Astrocyte (in vitro differentiated cells and primary cell): ENCODE results near the gene RCAN2. TPM values are rescaled to one million over a fixed set of nuclear protein-coding genes. Genes with fewer than 3 reads are reported as not detected.

Experiments used
- DNase-seq: peaks from one replicate; pipeline ENCODE4 v3.0.0-alpha.2; 2010; ENCODE audit warnings: low read depth
- FAIRE-seq: peaks from 2 replicates; lab custom pipeline; 2011; peaks lifted over from hg19 to GRCh38; lab: Jason Lieb, UNC
- H2AFZ ChIP-seq: 2 replicates; pipeline ENCODE4 v1.6.0; 2012; ENCODE audit warnings: low read depth, low read length, inconsistent platforms
- H3K27ac ChIP-seq: 2 replicates; pipeline ENCODE4 v1.5.1; 2011; ENCODE audit warnings: low read depth, low read length, inconsistent platforms
- H3K27me3 ChIP-seq: 2 replicates; pipeline ENCODE4 v1.6.0; 2011; ENCODE audit warnings: low read length, inconsistent platforms; ENCODE audit not compliant: insufficient read depth
- H3K36me3 ChIP-seq: 2 replicates; pipeline ENCODE4 v1.5.1; 2011; ENCODE audit warnings: low read length, inconsistent platforms; ENCODE audit not compliant: insufficient read depth
- H3K4me1 ChIP-seq: 2 replicates; pipeline ENCODE4 v1.5.1; 2011; ENCODE audit warnings: low read length, inconsistent platforms; ENCODE audit not compliant: insufficient read depth
- H3K4me2 ChIP-seq: 2 replicates; pipeline ENCODE4 v1.6.0; 2012; ENCODE audit warnings: low read length, inconsistent platforms
- H3K4me3 ChIP-seq: 2 replicates; pipeline ENCODE4 v1.5.1; 2011; ENCODE audit warnings: low read depth, mild to moderate bottlenecking, low read length, inconsistent platforms; ENCODE audit not compliant: insufficient read depth
- H3K79me2 ChIP-seq: 2 replicates; pipeline ENCODE4 v1.6.0; 2012; ENCODE audit warnings: mild to moderate bottlenecking, low read length, inconsistent platforms; ENCODE audit not compliant: insufficient read depth
- H3K9ac ChIP-seq: 2 replicates; pipeline ENCODE4 v1.6.0; 2012; ENCODE audit warnings: mild to moderate bottlenecking, low read length, inconsistent platforms
- H3K9me3 ChIP-seq: 2 replicates; pipeline ENCODE4 v1.5.1; 2012; ENCODE audit warnings: low read depth, mild to moderate bottlenecking, low read length, inconsistent platforms; ENCODE audit not compliant: insufficient read depth
- H4K20me1 ChIP-seq: 2 replicates; pipeline ENCODE4 v1.6.0; 2012; ENCODE audit warnings: low read length, inconsistent platforms; ENCODE audit not compliant: insufficient read depth
- H3K27ac Mint-ChIP-seq: one replicate; pipeline ENCODE4 v1.8.0; 2021; ENCODE audit warnings: mild to moderate bottlenecking, mixed read lengths; ENCODE audit not compliant: unreplicated experiment
- H3K27me3 Mint-ChIP-seq: one replicate; pipeline ENCODE4 v1.8.0; 2021; ENCODE audit warnings: low read depth, mixed read lengths; ENCODE audit not compliant: unreplicated experiment
- H3K36me3 Mint-ChIP-seq: one replicate; pipeline ENCODE4 v1.8.0; 2021; ENCODE audit warnings: low read depth, mixed read lengths; ENCODE audit not compliant: unreplicated experiment
- H3K4me1 Mint-ChIP-seq: one replicate; pipeline ENCODE4 v1.8.0; 2021; ENCODE audit warnings: low read depth, mixed read lengths; ENCODE audit not compliant: unreplicated experiment
- H3K4me3 Mint-ChIP-seq: one replicate; pipeline ENCODE4 v1.8.0; 2021; ENCODE audit warnings: mild to moderate bottlenecking, moderate library complexity, mixed read lengths; ENCODE audit not compliant: unreplicated experiment
- H3K9me3 Mint-ChIP-seq: one replicate; pipeline ENCODE4 v1.8.0; 2021; ENCODE audit warnings: mild to moderate bottlenecking, mixed read lengths; ENCODE audit not compliant: unreplicated experiment
- EZH2 ChIP-seq: IDR thresholded peaks from 2 replicates; pipeline ENCODE4 v1.6.1; 2012; ENCODE audit warnings: mild to moderate bottlenecking, low read length, inconsistent platforms; ENCODE audit not compliant: insufficient read depth
- total RNA-seq: library from RNA; stranded (reverse); gene quantifications from 2 replicates; pipeline ENCODE4 v1.2.1, GENCODE V29; 2021
- TF ChIP-seq, protein P1 (sequence below): IDR thresholded peaks from 2 replicates; pipeline ENCODE4 v1.5.1; 2011; ENCODE audit warnings: low read depth, mild to moderate bottlenecking, inconsistent platforms, low read length, moderate library complexity; ENCODE audit not compliant: insufficient read depth

The RCAN2 gene
- total RNA-seq, 1 donor from 2014 or later, result 10.6 TPM

DNA sequence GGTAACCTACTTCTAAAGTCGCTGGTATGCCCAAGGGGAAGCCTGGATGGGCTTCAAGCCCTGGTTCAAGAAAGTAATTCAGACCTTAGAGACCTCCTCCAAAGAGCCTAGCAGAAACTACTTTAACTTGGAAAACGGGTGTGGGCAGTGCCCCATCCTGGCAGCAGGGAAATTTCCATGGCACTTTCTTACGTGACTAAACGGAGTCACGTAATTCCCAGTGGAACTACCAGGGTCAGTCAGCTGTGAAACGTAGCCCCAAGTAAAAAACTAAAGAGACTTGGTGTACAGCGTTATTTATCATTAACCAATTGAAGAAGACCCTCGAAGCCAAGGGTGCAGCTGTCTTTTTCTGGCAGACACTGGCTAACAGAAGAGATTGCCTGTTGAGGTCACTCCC lies 114.0 kb downstream of the RCAN2 start:
- Histone ChIP-seq H2AFZ (no peak overlapping the region), H3K36me3 (no peaks in the 10 kb centered on the region), H3K9ac (no peak overlapping the region), H3K27me3 (no peaks in the 10 kb centered on the region), H3K4me1 (no peaks in the 10 kb centered on the region), H3K4me2 (no peak overlapping the region), H3K27ac (no peak overlapping the region), H3K9me3 (no peaks in the 10 kb centered on the region), H3K79me2 (no peaks in the 10 kb centered on the region), H4K20me1 (no peaks in the 10 kb centered on the region), H3K4me3 (no peak overlapping the region)
- H3K36me3 Mint-ChIP-seq, result no peaks in the 10 kb centered on the region
- H3K27ac Mint-ChIP-seq, result no peak overlapping the region
- no peak overlapping the region for H3K4me3 Mint-ChIP-seq
- no peak for DNase-seq
- no peaks in the 10 kb centered on the region for H3K9me3 Mint-ChIP-seq
- TF ChIP-seq, protein P1, sequence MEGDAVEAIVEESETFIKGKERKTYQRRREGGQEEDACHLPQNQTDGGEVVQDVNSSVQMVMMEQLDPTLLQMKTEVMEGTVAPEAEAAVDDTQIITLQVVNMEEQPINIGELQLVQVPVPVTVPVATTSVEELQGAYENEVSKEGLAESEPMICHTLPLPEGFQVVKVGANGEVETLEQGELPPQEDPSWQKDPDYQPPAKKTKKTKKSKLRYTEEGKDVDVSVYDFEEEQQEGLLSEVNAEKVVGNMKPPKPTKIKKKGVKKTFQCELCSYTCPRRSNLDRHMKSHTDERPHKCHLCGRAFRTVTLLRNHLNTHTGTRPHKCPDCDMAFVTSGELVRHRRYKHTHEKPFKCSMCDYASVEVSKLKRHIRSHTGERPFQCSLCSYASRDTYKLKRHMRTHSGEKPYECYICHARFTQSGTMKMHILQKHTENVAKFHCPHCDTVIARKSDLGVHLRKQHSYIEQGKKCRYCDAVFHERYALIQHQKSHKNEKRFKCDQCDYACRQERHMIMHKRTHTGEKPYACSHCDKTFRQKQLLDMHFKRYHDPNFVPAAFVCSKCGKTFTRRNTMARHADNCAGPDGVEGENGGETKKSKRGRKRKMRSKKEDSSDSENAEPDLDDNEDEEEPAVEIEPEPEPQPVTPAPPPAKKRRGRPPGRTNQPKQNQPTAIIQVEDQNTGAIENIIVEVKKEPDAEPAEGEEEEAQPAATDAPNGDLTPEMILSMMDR, result no peak
- no peak for TF ChIP-seq EZH2
- H3K4me1 Mint-ChIP-seq, result no peaks in the 10 kb centered on the region
- FAIRE-seq, result no peak
- H3K27me3 Mint-ChIP-seq, result no peaks in the 10 kb centered on the region

DNA sequence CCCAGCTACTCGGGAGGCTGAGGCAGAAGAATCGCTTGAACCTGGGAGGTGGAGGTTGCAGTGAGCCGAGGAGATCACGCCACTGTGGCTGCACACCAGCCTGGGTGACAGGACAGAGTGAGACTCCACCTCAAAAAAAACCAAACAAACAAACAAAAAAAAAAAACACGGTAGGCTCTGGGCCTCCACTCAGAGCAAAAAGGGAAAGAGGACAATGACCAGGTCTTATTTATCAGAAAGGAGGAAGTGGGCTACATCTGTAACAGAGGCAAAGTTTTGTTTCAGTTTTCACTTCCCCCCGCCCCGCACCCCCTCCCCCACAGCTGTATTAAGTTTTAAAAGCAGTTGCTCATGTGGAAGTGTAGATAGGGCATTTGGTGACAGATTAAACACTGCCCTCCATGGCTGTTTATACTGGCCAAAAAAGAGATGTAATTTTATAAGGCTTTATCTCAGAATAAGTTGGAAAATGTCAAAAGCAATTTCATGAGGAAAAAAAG lies 114.6 kb downstream of the RCAN2 start:
- H3K27ac ChIP-seq, result no peak overlapping the region
- no peaks in the 10 kb centered on the region for H3K27me3 Mint-ChIP-seq
- no peak overlapping the region for H3K27ac Mint-ChIP-seq
- H3K36me3 Mint-ChIP-seq, result no peaks in the 10 kb centered on the region
- H2AFZ ChIP-seq, result no peak overlapping the region
- H3K9ac ChIP-seq, result no peak overlapping the region
- no peaks in the 10 kb centered on the region for H3K4me1 Mint-ChIP-seq
- TF ChIP-seq, protein P1, result no peak
- TF ChIP-seq EZH2, result no peak
- no peak overlapping the region for H3K4me3 ChIP-seq
- no peaks in the 10 kb centered on the region for H4K20me1 ChIP-seq
- no peaks in the 10 kb centered on the region for H3K4me1 ChIP-seq
- H3K9me3 Mint-ChIP-seq, result no peaks in the 10 kb centered on the region
- no peaks in the 10 kb centered on the region for H3K79me2 ChIP-seq
- H3K4me3 Mint-ChIP-seq, result no peak overlapping the region
- H3K9me3 ChIP-seq, result no peaks in the 10 kb centered on the region
- FAIRE-seq (no peak), DNase-seq (no peak)
- H3K36me3 ChIP-seq, result no peaks in the 10 kb centered on the region
- no peak overlapping the region for H3K4me2 ChIP-seq
- H3K27me3 ChIP-seq, result no peaks in the 10 kb centered on the region

DNA sequence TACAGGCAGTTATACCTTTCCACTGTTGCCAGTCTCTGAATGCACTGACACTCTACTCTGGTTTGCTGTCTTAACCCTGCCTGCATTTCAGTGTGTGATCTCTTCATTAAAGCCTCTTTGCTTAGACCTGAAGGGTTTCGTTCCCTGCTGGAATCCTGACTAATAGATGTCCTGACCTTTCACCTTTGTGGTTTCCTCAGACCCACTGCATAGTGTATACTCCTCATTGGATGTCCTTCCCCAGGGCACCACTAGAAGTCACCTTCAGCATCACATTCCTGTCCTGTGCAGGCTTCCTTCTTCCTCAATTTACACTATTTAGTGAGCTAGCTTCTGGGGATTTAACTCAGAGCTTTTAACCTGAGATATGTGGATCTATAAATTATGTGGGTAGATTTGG lies 120.6 kb downstream of the RCAN2 start:
- Histone ChIP-seq H3K9ac (no peak overlapping the region), H3K4me3 (no peak overlapping the region), H3K4me1 (no peaks in the 10 kb centered on the region), H3K4me2 (no peak overlapping the region), H3K27ac (no peak overlapping the region), H3K9me3 (no peaks in the 10 kb centered on the region), H2AFZ (no peak overlapping the region), H3K79me2 (no peaks in the 10 kb centered on the region), H3K36me3 (no peaks in the 10 kb centered on the region), H4K20me1 (no peaks in the 10 kb centered on the region), H3K27me3 (no peaks in the 10 kb centered on the region)
- Mint-ChIP-seq H3K4me1 (peaks cover 9% of the 10 kb centered on the region), H3K27me3 (no peaks in the 10 kb centered on the region), H3K27ac (no peak overlapping the region), H3K36me3 (no peaks in the 10 kb centered on the region), H3K4me3 (no peak overlapping the region), H3K9me3 (no peaks in the 10 kb centered on the region)
- TF ChIP-seq EZH2, result no peak
- TF ChIP-seq, protein P1, result no peak
- no peak for DNase-seq
- FAIRE-seq, result no peak
